Adrenal gland (tissue), 5 donors: ENCODE data around the gene ALX4.

Experiments
- CTCF ChIP-seq, 6 experiments: fragments of 450-650 bp in 4 of 6; fragments of 200-600 bp in 2 of 6; sonication (generic) in 1 of 6; IDR thresholded peaks; 1 replicate in 5 of 6; 2 replicates in 1 of 6; pipeline versions ENCODE4 v1.5.1 to v1.8.0; 2016 to 2021; ENCODE audit warnings: antibody characterized with exemption in 6 of 6, mild to moderate bottlenecking in 2 of 6, moderate library complexity in 1 of 6
- POLR2A ChIP-seq, 2 donors: fragments of 450-650 bp; IDR thresholded peaks; one replicate each; pipeline ENCODE4 v1.6.1; 2017; ENCODE audit warnings: antibody characterized with exemption in 2 of 2, mild to moderate bottlenecking in 2 of 2, moderate library complexity in 1 of 2
- donor health status: DM: no; HTN: no; CAD: no.

DNA sequence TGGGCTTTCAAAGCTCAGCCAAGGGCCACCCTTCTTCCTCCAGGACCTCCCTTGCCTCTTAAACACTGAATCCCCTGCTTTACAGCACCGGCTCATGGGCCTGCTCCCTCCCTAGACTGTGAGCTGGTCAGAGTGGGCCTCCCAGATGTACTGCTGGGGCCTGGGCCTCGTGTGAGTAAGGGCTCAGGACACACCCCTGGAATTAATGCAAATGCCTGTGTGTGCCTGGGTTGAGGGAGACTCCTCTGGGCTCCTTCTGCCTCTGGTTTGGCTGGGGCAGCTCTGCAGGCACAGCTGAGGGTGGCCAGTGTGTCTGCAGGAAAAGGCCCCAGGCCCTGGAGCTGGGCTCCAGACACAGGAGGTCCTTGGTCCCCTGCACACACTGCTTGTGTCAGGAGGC is 24.2 kb downstream of the ALX4 start:
- TF ChIP-seq CTCF (IDR thresholded peaks at IDR 0.05) (no peak), POLR2A (IDR thresholded peaks at IDR 0.05) (no peak)
